ENCODE results near the gene ADAM30.

The ADAM30 gene

DNA sequence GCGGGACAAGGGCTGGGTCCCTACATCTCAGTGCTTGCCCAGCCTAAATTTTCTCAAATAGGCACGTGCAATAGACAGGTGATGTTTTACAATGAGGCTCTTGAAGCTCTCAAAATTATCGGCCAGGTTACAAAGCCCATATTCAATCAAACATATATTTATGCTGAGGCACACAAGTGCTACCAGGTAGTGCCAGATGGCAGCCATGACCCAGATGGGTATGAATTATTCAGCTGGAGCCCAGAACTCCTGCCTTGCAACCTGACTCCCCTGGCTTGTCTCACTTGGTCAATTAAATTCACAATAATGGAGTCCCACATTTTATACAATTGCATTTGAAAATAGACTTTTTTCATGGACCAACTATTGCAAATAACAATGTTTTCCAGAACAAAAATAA lies 12.3 kb upstream of the ADAM30 start:
- DNase-seq (ENCODE audit: low spot score): no peak

DNA sequence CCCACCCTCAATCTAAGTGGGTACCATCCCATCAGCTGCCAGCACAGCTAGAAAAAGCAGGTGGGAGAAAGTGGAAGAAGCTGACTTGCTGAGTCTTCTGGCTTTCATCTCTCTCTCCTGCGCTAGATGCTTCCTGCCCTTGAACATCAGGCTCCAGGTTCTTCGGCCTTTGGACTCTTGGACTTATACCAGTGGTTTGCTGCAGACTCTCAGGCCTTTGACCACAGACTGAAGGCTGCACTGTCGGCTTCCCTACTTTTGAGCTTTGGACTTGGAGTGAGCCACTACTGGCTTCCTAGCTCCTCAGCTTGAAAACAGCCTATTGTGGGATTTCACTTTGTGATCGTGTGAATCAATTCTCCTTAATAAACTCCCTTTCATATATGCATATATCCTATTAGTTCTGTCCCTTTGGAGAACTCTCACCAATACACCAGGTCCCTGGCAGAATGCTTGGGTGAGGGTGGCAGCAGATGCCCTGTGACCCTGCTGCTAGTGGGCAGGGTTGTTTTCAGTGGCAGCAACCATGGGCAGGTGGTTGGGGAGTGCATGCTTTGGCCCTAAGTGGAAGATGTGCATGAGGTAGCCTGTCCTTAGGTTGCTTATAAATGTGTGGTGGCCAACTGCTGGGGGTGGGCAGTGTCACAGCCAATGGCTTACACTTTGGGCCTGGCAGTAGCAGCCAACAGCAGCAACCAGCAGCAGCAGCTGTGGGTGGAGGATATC lies 10.8 kb upstream of the ADAM30 start:
- no peak for DNase-seq (ENCODE audit: low spot score)

DNA sequence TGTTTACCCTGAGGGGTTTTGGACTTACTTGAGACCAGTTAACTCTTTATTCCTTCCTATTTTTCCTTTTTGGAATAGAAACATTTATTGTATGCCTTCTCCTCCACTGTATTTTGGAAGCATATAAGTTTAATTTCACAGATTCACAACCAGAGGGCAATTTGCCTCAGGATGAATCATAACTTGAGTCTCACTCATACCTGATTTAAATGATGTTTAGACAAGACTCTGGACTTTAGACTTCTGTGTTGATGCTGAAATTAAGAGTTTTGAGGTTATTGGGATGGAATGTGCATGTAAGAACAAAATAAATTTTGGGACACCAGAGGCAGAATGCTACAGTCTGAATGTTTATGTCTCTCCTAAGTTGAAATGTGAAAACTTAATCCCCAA lies 7.1 kb upstream of the ADAM30 start:
- no peak for DNase-seq (ENCODE audit: low spot score)

DNA sequence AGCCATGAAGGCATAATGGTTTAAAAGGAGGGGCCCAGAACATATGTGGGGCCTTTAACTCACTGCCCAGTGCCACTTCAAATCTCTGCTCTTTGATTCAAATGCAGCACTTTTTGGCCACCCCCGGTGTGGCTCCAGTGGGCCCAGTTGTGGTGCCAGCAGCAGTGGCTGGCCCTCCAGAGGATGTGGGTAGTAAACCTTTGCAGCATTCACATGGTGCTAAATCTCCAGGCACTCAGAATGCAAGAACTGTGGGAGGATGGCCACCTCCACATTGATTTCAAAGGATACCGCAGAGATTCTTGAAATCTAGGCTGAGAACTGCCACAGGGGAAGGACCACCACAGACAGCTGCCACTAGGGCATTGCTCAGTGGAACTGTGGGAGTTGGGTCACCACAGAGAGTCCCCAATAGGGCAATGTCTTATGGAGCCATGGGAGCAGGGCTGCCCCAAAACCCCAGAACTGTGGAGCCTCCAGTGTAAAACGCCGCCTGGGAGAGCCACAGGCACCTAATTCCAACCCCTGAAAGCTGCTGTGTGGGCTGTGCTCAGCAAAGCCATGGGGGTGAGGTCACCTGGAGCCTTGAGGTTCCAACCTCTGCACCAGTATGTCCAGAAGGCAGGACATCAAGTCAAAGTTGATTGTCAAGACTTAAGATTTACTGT lies 6.6 kb upstream of the ADAM30 start:
- DNase-seq (ENCODE audit: low spot score): no peak

DNA sequence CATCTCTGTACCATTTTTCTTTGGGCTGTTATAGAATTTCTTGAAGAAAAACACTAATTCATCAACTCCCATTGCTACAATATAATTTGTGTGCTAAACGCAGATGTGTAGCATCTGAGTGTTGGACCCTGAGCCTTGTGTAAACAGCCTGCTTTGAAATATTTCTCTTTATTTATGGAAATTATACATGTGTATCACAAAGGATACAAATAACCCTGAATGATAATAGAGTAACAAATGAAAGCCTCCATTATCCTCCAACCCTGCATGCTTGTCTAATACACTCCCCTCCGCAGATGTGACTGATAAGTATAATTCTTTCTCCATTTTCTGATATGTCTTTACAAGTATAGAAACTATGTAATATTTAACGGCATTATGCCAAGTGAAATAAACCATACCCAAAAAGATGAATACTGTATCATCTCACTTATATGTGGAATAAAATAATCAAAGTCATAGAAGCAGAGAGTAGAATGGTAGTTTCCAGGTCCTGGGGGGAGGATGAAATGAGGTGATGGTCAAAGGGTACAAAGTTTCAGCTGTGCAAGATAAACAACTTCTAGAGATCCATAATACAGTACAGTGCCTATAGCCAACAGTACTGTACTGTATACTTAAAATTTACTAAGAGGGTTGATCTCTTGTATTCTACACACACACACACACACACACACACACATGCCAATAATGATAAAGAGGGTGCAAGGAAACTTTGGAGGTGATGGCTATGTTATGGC lies 2.8 kb upstream of the ADAM30 start:
- DNase-seq (ENCODE audit: low spot score): no peak

DNA sequence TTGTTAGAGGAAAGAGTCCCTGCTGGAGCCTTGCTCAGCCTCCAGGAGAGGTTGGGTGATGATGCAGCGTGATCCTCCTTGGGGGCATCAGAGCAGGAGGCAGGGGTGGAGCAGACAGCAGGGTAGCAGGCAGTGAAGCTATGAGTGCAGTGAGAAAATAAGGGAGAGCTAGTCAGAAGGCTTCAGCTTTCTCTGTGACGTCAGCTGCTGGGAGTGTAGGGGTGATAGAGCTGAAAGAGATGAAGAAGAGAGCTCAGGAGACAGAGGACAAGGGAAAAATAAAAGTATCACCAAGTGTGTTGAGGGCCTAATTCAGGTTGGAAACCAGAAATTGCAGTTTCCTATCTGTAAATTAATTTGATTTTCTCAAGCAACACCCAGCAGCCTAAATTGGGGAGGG lies 2.2 kb upstream of the ADAM30 start:
- no peak for DNase-seq (ENCODE audit: low spot score)

DNA sequence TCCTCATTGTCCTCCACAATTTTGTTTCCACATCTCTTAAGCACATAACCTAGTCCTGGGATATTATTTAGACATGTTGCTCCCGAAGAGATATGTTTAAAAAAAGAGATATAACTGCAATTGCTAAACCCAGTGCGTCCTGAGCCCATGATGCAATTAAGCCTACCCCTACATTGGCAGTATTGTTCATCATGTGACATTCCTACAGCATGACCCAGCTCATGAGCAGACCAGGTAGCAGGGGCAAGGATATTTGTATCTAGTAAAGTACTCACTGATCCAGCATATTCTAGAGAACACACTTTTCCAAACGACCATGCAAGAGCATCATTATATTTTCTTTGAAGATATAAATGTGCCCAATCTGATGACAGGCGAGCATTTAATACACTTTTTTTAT lies 1.2 kb downstream of the ADAM30 start:
- no peak for DNase-seq (ENCODE audit: low spot score)

DNA sequence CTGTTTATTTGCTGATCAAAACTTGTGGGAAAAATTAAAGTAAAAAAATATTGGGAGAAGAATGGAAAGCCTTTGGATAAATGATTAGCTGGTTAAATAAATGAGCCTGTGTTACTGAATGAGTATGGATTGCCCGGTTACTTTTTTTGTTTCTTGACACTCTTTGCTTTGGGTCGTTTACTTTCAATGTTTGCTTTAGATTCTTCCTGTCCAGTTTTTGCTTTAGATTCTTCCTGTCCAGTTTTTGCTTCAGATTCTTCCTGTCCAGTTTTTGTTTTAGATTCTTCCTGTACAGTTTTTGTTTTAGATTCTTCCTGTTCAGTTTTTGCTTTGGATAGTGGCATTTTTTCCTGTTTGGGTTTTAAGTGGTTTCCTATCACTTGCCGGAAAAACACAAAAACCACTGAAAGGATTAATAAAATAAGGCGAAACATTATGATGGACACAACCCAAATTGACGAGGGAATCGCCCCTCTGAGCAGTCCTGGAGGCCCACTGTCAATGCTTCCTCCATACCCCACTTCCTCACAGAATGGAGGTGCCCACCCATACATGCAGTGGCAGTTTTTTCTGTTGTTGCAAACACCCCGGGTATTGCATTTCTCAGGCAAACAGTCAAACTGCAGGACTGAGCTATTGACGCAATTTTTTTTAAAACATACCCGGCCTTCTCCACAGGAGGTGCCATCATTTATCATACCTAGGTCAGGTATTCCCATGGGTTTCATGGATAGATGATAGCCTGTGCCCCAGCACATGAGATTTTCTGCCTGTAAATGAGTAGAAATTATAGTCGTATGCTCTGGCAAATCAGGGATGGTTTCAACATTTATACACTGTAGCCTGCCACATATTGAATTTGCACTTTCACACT lies 2.3 kb downstream of the ADAM30 start:
- no peak for DNase-seq (ENCODE audit: low spot score)

DNA sequence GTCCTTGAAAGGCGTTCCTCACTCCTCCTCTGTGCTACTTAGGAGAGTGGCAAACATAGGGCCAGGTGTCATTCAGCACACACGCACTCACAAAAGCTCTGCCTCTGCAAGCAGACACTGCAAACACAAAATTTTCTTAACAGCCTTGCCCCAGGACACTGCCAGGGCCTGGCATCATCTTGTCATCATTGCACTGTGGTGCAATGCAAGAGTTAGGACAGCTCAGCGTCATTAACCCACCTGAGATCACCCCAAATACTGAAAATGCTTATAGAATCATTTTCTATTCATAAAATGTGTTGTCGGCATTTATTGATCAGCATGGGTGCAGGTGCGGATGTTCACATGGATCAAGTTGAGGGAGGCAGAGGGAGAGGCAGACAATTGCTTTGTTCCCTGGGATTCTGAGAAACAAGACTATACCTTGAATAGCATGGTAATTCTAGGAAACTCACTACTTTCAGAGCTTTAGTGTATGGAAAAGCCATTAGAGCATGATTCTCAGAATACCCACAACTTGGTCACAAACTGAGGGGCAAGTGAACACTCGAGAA lies 3.0 kb downstream of the ADAM30 start:
- DNase-seq (ENCODE audit: low spot score): no peak

DNA sequence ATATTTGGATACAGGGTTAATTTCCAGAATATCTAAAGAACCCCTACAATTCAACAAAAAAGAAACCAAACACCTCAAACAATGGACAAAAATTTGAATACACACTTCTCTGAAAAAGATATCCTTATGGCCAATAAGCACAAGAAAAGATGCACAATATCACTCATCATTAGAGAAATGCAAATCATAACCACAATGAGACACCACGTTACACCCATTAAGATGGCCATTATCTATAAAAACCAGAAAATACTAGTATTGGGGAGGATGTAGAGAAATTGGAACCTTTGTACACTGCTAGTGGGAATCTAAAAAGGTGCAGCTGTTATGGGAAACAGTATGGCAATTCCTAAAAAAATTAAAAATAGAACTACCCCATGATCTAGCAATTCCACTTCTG lies 4.9 kb downstream of the ADAM30 start:
- no peak for DNase-seq (ENCODE audit: low spot score)

DNA sequence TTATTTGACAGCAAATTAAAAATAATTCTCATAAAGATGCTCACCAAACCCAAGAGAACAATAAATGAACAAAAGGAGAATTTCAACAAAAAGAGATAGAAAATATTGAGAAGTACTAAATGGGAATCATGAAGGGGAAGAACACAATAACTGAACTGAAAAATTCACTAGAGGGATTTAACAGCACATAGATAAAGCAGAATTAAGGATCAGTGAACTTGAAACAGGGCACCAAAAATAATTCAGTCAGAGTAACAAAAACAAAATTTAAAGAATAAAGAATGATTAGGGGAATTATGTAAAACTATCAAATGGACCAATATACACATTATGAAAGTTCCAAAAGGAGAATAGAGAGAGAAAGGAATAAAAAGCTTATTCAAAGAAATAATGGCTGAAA lies 7.8 kb downstream of the ADAM30 start:
- no peak for DNase-seq (ENCODE audit: low spot score)

DNA sequence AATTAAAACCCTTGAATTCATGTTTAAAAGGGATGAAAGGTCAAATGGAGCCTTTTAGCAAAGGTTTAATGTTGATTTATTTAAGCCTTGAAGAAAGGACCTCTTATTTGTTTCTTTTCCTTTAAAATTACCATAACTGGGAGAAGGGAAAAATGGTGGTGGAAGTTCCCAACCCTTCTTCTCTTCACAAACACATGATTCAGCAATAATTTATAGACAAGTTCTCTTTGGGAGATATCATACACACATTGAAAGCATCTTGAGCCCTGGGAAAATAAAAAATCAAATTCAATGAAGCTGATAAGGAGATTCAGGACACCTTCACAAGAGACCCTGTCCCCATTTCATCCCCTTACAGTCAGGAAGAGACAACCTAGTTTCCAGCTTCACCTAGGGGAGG lies 8.9 kb downstream of the ADAM30 start:
- DNase-seq (ENCODE audit: low spot score): no peak

DNA sequence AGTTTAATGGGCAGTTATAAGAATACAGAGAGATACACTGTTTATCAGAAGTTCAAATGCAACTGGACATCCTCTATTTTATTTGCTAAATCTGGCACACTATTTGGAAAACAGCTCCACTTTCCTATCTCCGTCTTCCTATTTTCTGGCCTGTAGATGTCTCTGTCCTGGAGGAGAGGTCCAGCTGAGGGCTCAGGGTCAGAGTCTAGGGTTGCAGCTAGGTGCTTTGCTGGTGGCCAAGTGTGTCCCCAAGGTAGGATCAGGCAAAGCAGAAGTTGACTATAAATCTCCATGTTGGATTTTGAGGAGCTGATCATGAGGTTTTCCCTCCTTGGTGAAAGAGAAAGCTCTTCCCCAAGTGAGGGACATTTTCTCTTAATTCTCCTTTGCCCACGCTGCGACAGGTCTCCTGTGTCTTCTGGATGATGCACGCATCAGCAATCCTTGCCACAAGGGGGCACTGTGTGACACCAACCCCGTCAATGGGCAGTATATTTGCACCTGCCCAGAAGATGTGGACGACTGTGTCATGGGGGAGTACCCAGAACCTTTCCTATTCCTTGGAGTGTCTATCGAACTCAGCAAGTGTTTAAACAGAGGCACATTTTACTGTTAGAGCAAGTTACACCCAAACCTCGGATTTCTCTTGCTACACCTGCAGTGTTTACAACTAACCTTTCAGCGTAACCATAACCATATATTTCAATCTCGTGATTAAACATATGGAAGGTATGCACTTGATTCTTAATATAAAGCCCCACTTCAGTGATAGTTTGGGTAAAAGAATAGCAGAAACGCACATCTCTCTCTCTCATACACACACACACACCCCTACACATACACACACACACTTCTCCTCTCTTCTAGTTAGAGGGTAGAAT lies 10.2 kb downstream of the ADAM30 start:
- peak; percentile 29 for DNase-seq (ENCODE audit: low spot score)

DNA sequence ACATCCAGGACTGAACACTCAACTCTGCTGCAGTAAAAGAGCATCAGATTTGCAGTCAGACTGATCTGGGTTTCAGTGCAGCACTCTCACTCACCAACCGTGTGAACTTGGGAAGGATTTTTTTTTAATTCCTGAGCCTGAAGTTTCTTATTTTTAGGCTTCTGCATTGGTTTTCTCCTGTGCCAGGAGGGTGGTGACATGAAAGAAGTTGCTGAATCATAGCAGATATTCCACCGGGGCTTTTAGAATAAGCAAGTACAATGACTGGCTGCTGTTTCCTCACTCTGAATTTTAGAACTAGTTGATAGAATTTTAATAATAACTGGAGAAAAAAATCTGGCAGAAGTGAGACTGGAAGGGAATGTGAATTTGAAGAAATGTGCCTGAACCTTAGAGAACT lies 11.6 kb downstream of the ADAM30 start:
- no peak for DNase-seq (ENCODE audit: low spot score)

DNA sequence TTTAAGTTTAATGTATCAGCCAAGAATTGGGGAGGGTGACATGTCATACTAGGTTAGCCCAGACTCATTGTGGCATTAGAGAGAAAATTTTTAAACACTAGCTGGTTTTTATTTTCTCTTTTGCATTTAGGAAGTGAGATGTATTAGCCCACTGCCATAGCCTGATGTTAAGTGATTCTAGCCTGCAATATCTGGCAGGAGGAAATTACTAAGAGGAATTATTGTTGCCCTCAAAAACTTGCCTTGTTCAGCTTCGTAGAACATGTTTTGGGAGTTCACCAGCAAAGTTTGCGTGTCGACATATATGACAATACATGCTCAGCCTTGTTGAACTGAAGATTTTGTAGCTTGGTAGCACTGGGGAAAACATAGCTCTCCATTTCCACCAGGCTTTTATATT lies 12.5 kb downstream of the ADAM30 start:
- no peak for DNase-seq (ENCODE audit: low spot score)

DNA sequence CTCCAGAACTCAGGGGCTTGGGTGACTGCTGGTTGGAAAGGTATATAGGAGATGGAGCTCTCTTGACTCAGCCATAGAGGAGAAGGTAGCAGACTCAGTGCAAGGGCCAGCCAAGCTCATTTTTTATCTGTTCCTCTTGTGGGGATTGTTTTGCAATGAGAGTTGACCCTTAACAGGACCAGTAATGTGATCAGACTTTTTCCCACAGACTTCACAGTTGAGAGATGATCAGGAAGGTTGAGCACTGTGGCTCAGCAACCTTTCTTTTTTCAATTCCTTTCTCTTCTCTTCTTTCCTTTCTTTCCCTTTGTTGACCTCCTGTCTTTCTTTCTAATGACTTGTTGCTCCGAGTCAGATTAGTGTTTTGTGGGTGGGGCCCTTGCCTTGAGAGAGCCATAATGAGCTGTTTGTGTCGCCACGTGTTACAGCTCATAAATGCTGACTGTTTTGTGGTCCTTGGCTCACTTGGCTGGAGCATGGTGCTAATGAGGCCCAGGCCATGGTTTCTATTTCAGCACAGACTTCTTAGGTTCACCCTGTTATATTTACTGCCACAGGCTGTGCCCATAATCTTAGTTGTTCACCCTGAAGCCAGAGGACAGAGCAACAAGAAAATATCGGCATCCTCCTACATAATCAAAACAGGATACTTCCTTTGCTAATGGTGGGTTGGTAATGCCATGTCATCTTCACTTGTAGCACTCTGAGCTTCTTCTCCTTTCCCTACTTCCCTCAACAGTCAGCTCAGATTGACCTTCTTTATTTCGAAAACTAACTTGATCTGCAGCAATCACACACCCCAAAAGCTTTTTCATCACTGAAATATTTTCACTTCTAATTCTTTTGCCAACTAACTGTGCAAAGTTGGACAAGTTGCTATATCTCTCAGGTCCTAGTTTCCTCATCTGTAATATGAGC lies 13.9 kb downstream of the ADAM30 start:
- DNase-seq (ENCODE audit: low spot score): no peak

DNA sequence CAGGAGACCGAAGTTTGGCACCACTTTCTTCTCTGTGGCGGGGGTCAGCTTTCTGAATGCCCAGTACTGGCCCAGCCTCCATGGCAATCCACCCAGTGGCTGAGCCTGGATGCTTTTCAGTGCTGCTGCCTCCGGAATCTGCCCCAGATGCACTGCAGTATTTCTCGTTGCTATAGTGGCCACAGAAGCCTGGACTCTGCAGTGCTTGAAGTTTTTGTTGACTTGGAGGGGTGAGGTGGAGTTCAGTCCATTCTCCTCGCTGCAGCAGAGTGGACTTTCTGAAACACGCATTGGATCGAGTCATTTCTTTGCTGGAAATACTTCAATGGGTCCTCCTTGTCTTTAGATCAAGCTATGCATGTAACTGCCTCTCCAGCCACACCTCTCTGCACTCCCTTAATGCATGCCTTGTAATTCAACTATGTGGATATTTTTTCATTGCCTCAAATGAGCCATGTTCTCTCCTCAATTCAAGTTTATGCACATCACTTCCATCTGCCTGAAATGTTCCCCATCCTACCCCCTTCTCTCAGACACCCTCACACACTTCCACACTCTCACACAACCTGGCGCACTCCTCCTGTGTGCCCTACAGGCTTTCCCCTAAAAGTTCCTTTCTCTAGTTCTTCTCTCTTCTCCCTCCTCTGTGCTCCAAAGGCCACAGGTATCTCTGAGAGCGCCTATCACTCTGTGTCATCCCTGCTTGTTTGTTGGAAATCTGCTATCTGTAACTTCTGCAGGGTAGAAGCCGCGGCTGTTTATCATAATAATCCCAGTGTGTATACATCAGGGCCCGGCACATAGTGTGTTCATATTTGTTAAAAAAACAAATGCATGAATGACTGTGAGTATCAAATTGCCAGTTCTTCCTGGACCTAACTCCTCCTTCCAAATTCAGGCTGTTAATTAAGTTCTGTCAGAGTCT lies 16.5 kb downstream of the ADAM30 start:
- no peak for DNase-seq (ENCODE audit: low spot score)

DNA sequence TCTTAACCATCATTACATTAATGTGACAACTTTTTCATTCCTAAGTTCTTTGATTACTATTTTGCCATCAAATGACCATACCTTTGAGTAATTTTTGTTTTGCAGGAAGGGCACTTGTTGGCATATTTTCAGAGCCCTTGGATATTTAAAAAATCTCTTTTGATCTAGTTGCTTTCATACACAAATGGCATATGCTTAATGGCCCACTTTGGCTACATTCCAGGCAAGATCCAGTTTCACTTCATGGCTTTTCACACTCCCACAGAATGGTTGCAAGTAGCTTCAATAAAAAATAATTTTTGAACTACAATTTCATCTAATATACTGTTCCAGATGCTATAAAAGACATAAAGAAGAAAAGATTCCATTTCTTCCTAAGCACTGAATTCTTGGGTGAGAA lies 18.1 kb downstream of the ADAM30 start:
- no peak for DNase-seq (ENCODE audit: low spot score)

DNA sequence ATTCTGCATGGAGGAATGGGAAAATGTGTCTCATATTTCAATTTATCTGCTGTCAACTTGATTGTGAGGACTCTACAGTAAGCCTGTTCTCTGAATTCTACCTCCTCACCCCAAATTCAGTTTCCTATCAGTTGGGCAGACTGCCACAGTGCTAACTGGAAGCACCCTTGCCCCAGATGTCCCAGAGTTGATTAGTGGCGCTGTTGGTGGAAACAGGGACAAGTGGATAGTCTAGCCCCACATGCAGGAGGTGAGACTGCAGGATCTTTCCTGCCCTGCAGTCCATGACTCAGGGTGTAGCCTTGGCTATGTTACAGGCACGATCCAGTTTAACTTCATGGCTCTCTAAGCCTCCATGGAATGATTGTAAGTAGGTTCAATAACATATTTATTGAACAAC lies 22.1 kb downstream of the ADAM30 start:
- no peak for DNase-seq (ENCODE audit: low spot score)

Data from hepatic stellate cell (primary cell).